ENCODE measurements around the gene NDUFS5.
"Not testable (repeated sequence)": the region's sequence is repeated elsewhere in the genome, so short reads cannot be mapped to it uniquely, and the experiment has no call there.

GRCh38 chr1:39071557-39071956 lies 45.4 kb downstream of the NDUFS5 start:
- not testable (repeated sequence) for TF ChIP-seq TAF1 (IDR thresholded peaks at IDR 0.05; ENCODE audit: borderline replicate concordance, low read depth, low read length); EZH2phosphoT487 (IDR thresholded peaks at IDR 0.05; ENCODE audit: borderline replicate concordance, low read depth); CTCF (IDR thresholded peaks at IDR 0.05); POLR2AphosphoS5 (IDR thresholded peaks at IDR 0.05; ENCODE audit: low read depth, low read length); MAX (IDR thresholded peaks at IDR 0.05; ENCODE audit: low read depth); SIN3A (IDR thresholded peaks at IDR 0.05; ENCODE audit: borderline replicate concordance, low read depth, low read length); FOXM1 (IDR thresholded peaks at IDR 0.05; ENCODE audit: low read depth); RAD21 (IDR thresholded peaks at IDR 0.05; ENCODE audit: low read length); ELF1 (IDR thresholded peaks at IDR 0.05)

All from SK-N-SH (cell line).